H1 (cell line): ENCODE results near the gene IL7R. TPM values are rescaled to one million over a fixed set of nuclear protein-coding genes. Genes with fewer than 3 reads are reported as not detected.

Experiments
- CTCF ChIA-PET: fragments of 300-600 bp; sonication (Branson Sonifier 250); formaldehyde crosslinking; loops from one replicate; lab custom pipeline; 2021; ENCODE audit not compliant: partially characterized antibody; lab: Charles Lee
- POLR2A ChIA-PET: fragments of 300-600 bp; sonication (Branson Sonifier 250); formaldehyde crosslinking; loops from one replicate; lab custom pipeline; 2021; ENCODE audit warnings: inconsistent platforms; ENCODE audit not compliant: partially characterized antibody; lab: Charles Lee
- DNase-seq, 2 experiments: peaks; one replicate each; pipeline versions ENCODE4 v3.0.0 to v3.0.0-alpha.2; 2010 to 2022; ENCODE audit warnings: low spot score in 2 of 2, low read depth in 1 of 2, mixed read lengths in 1 of 2
- FAIRE-seq: peaks from 2 replicates; lab custom pipeline; 2011; peaks lifted over from hg19 to GRCh38; lab: Jason Lieb, UNC
- H2AFZ ChIP-seq: 2 replicates; pipeline ENCODE4 v1.8.1; 2012; ENCODE audit warnings: low read length, inconsistent platforms
- H2AK5ac ChIP-seq: 2 replicates; pipeline ENCODE4 v1.6.1; 2013; ENCODE audit warnings: low read depth, low read length
- H2BK120ac ChIP-seq: replicated peaks from 2 replicates; pipeline ENCODE3; 2013; ENCODE audit warnings: low read depth, low read length, inconsistent platforms
- H2BK12ac ChIP-seq: 2 replicates; pipeline ENCODE4 v1.6.1; 2013; ENCODE audit warnings: low read depth, low read length
- H2BK15ac ChIP-seq: 2 replicates; pipeline ENCODE4 v1.6.1; 2013; ENCODE audit warnings: low read length
- H2BK20ac ChIP-seq: 2 replicates; pipeline ENCODE4 v1.6.1; 2013; ENCODE audit warnings: low read length
- H2BK5ac ChIP-seq: 2 replicates; pipeline ENCODE4 v1.6.1; 2013; ENCODE audit warnings: low read depth, low read length
- H3K14ac ChIP-seq: 2 replicates; pipeline ENCODE4 v1.6.1; 2013; ENCODE audit warnings: inconsistent platforms; ENCODE audit not compliant: insufficient read length
- H3K18ac ChIP-seq: 2 replicates; pipeline ENCODE4 v1.6.1; 2013; ENCODE audit warnings: low read length; ENCODE audit errors: extremely low read depth
- H3K23ac ChIP-seq: 2 replicates; pipeline ENCODE4 v1.6.1; 2013; ENCODE audit warnings: inconsistent platforms; ENCODE audit not compliant: insufficient read length
- H3K23me2 ChIP-seq: 2 replicates; pipeline ENCODE4 v1.6.1; 2013; ENCODE audit warnings: low read depth, low read length
- H3K27ac ChIP-seq: 2 replicates; pipeline ENCODE4 v1.6.1; 2011; ENCODE audit warnings: low read depth, low read length, inconsistent platforms
- H3K27me3 ChIP-seq, 4 experiments: replicated peaks in 1 of 4; 1 replicate in 1 of 4; 2 replicates in 3 of 4; pipeline versions ENCODE4 v1.6.1 to v1.8.1; 2011 to 2013; ENCODE audit warnings: low read length in 3 of 4, mild to moderate bottlenecking in 3 of 4, inconsistent platforms in 2 of 4, mixed read lengths in 2 of 4, moderate library complexity in 1 of 4; ENCODE audit not compliant: control insufficient read depth in 3 of 4, insufficient read depth in 3 of 4; ENCODE audit errors: extremely low read depth in 1 of 4
- H3K36me3 ChIP-seq, 4 experiments: 2 replicates each; pipeline versions ENCODE4 v1.6.1 to v1.8.1; 2011 to 2013; ENCODE audit warnings: mild to moderate bottlenecking in 4 of 4, low read length in 3 of 4, moderate library complexity in 2 of 4, control low read depth in 1 of 4, inconsistent platforms in 1 of 4; ENCODE audit not compliant: insufficient read depth in 4 of 4, control insufficient read depth in 2 of 4
- H3K4ac ChIP-seq: replicated peaks from 2 replicates; pipeline ENCODE3; 2013; ENCODE audit warnings: low read length, low read depth, mixed read lengths, inconsistent platforms; ENCODE audit not compliant: insufficient read length
- H3K4me1 ChIP-seq, 4 experiments: replicated peaks in 1 of 4; 1 replicate in 1 of 4; 2 replicates in 3 of 4; pipeline versions ENCODE4 v1.6.1 to v1.8.1; 2011 to 2013; ENCODE audit warnings: low read length in 3 of 4, inconsistent platforms in 2 of 4, mixed read lengths in 1 of 4; ENCODE audit not compliant: insufficient read depth in 4 of 4, control insufficient read depth in 3 of 4
- H3K4me2 ChIP-seq, 2 experiments: 2 replicates each; pipeline versions ENCODE4 v1.6.1 to v1.8.1; 2011 to 2013; ENCODE audit warnings: low read depth in 2 of 2, low read length in 2 of 2, control low read depth in 1 of 2, inconsistent platforms in 1 of 2, mild to moderate bottlenecking in 1 of 2; ENCODE audit not compliant: insufficient read depth in 1 of 2
- H3K4me3 ChIP-seq, 4 experiments: fragments of 200-600, 300-600 bp in 1 of 4; sonication (generic), shearing (Covaris generic), sonication (Bioruptor Twin) in 1 of 4; 2 replicates each; pipeline versions ENCODE4 v1.5.1 to v1.8.1; 2011 to 2016; ENCODE audit warnings: low read length in 4 of 4, low read depth in 3 of 4, control low read depth in 2 of 4, inconsistent platforms in 2 of 4, mild to moderate bottlenecking in 2 of 4, mixed read lengths in 1 of 4, moderate library complexity in 1 of 4; ENCODE audit not compliant: insufficient read depth in 2 of 4; ENCODE audit errors: extremely low read depth in 1 of 4
- H3K56ac ChIP-seq: replicated peaks from 2 replicates; pipeline ENCODE3; 2013; ENCODE audit warnings: low read depth, mild to moderate bottlenecking, mixed read lengths, low read length, inconsistent platforms; ENCODE audit not compliant: insufficient read length
- H3K79me1 ChIP-seq: 2 replicates; pipeline ENCODE4 v1.6.1; 2013; ENCODE audit warnings: low read depth, low read length, control low read depth
- H3K79me2 ChIP-seq, 2 experiments: 2 replicates each; pipeline versions ENCODE4 v1.6.1 to v1.8.1; 2012 to 2013; ENCODE audit warnings: low read length in 2 of 2, mild to moderate bottlenecking in 2 of 2, inconsistent platforms in 1 of 2; ENCODE audit not compliant: insufficient read depth in 2 of 2, control insufficient read depth in 1 of 2
- H3K9ac ChIP-seq, 4 experiments: replicated peaks in 1 of 4; 1 replicate in 1 of 4; 2 replicates in 3 of 4; pipeline versions ENCODE4 v1.6.1 to v1.8.1; 2011 to 2013; ENCODE audit warnings: low read depth in 3 of 4, low read length in 3 of 4, control low read depth in 2 of 4, mild to moderate bottlenecking in 2 of 4, moderate library complexity in 2 of 4, inconsistent platforms in 1 of 4; ENCODE audit errors: extremely low read depth in 1 of 4
- H3K9me3 ChIP-seq, 2 experiments: 2 replicates each; pipeline versions ENCODE4 v1.6.1 to v1.8.1; 2012 to 2013; ENCODE audit warnings: mild to moderate bottlenecking in 2 of 2, moderate library complexity in 2 of 2, control low read depth in 1 of 2, inconsistent platforms in 1 of 2, low read depth in 1 of 2, low read length in 1 of 2, mixed read lengths in 1 of 2; ENCODE audit not compliant: insufficient read depth in 2 of 2
- H4K20me1 ChIP-seq, 2 experiments: replicated peaks in 1 of 2; 2 replicates each; pipeline versions ENCODE3 to v1.8.1; 2011 to 2013; ENCODE audit warnings: inconsistent platforms in 2 of 2, low read length in 2 of 2, mild to moderate bottlenecking in 1 of 2; ENCODE audit not compliant: insufficient read depth in 2 of 2, control insufficient read depth in 1 of 2
- H4K5ac ChIP-seq: 2 replicates; pipeline ENCODE4 v1.6.1; 2013; ENCODE audit warnings: low read length, low read depth, mixed read lengths, inconsistent platforms; ENCODE audit not compliant: insufficient read length
- H4K8ac ChIP-seq: 2 replicates; pipeline ENCODE4 v1.8.0; 2013; ENCODE audit warnings: mild to moderate bottlenecking, moderate library complexity, low read length, inconsistent platforms; ENCODE audit not compliant: insufficient read depth; ENCODE audit errors: extremely low read depth
- H4K91ac ChIP-seq: replicated peaks from 2 replicates; pipeline ENCODE3; 2013; ENCODE audit warnings: low read length, mixed read lengths, inconsistent platforms; ENCODE audit not compliant: insufficient read length
- ASH2L ChIP-seq: fragments of 200-600, 300-600 bp; sonication (generic); IDR thresholded peaks from one replicate; pipeline ENCODE4 v1.7.1; 2017; ENCODE audit warnings: low read length
- EGR1 ChIP-seq: IDR thresholded peaks from 2 replicates; pipeline ENCODE4 v1.6.1; 2011; ENCODE audit warnings: low read depth, low read length, borderline replicate concordance
- FOSL1 ChIP-seq: IDR thresholded peaks from 2 replicates; pipeline ENCODE4 v1.6.1; 2011; ENCODE audit warnings: mild to moderate bottlenecking, low read depth, low read length, moderate library complexity; ENCODE audit not compliant: insufficient read depth
- GTF2F1 ChIP-seq: IDR thresholded peaks from 2 replicates; pipeline ENCODE4 v1.6.1; 2012; ENCODE audit warnings: low read depth, low read length, improper control_type of control experiment, borderline replicate concordance
- JUN ChIP-seq: IDR thresholded peaks from 2 replicates; pipeline ENCODE4 v1.6.1; 2011; ENCODE audit warnings: low read depth, mild to moderate bottlenecking, improper control_type of control experiment, low read length
- PHF8 ChIP-seq: fragments of 200-600 bp; sonication (generic); conservative IDR thresholded peaks from 2 replicates; pipeline ENCODE4 v1.7.1; 2012; ENCODE audit warnings: low read depth, mild to moderate bottlenecking, inconsistent platforms, low read length, moderate library complexity
- RNF2 ChIP-seq: fragments of 200-900, 300-1000 bp; sonication (generic); IDR thresholded peaks from 2 replicates; pipeline ENCODE4 v1.7.1; 2016; ENCODE audit warnings: borderline replicate concordance, low read depth, mild to moderate bottlenecking, antibody characterized with exemption, low read length; ENCODE audit not compliant: poor library complexity, severe bottlenecking; ENCODE audit errors: missing control alignments
- SUZ12 ChIP-seq: fragments of 200-600 bp; sonication (generic); IDR thresholded peaks from 2 replicates; pipeline ENCODE4 v1.6.1; 2012; ENCODE audit warnings: mild to moderate bottlenecking, inconsistent platforms, low read length, moderate library complexity, mixed read lengths
- WGBS, 2 experiments: shearing (Covaris generic) in 1 of 2; methylation state at CpG; one replicate each; pipeline versions ENCODE4 v1.1.6 to v1.1.7; 2013 to 2015; ENCODE audit warnings: low lambda C conversion rate in 2 of 2, mixed read lengths in 2 of 2, inconsistent platforms in 1 of 2, low coverage in 1 of 2, missing lambda C conversion rate in 1 of 2; ENCODE audit not compliant: insufficient replicate concordance in 2 of 2, insufficient coverage in 1 of 2, insufficient read length in 1 of 2; ENCODE audit errors: extremely low coverage in 1 of 2, missing lambda C conversion rate in 1 of 2; 5-methylcytosine and 5-hydroxymethylcytosine counted together
- polyA plus RNA-seq, 7 experiments: library from polyadenylated mRNA; depleted of rRNA in 3 of 7; stranded (reverse) in 5 of 7; unstranded in 2 of 7; fragments of >200 nt in 5 of 7; fragments of 200-250 nt in 2 of 7; gene quantifications; 1 replicate in 5 of 7; 2 replicates in 1 of 7; 4 replicates in 1 of 7; pipeline versions ENCODE4 v1.2.1 to v1.2.3, GENCODE V29; 2011 to 2013; ENCODE audit warnings: missing spikeins in 2 of 7, mixed read lengths in 2 of 7
- total RNA-seq: library from RNA; stranded (reverse); fragmentation: NEBNext Ultra II Directional; extraction: Animal tissue kit (Norgen Biotek cat#: 25700); gene quantifications from 2 replicates; pipeline ENCODE4 v1.2.1, GENCODE V29; 2021

IL7R gene
- total and polyA plus RNA-seq, 2 of the 8 experiments (the other 6 are each of a cell fraction or from before 2014, with no cell fraction given), result not detected

DNA sequence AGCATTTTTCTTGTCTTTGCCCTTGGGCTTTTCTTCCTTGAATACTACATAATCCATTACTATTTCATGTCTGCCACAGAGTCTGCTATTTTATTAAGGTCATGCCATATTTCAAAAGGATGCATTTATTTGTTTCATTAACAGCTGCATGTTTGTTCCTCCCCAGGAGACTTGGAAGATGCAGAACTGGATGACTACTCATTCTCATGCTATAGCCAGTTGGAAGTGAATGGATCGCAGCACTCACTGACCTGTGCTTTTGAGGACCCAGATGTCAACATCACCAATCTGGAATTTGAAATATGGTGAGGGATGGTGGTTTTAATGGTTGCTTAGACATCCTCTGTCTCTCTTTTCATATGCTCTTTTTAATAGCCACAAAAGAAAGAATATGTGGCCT is 4.0 kb downstream of the IL7R start:
- Histone ChIP-seq H2AK5ac (no peak overlapping the region), H3K23ac (no peak overlapping the region), H3K14ac (no peak overlapping the region), H2BK12ac (no peak overlapping the region)
- TF ChIP-seq PHF8 (no peak), JUN (no peak), GTF2F1 (no peak), EGR1 (no peak), ASH2L (no peak), RNF2 (no peak), FOSL1 (no peak), SUZ12 (no peak)
- TF ChIP-seq, all 59 proteins: peak for 0
- H3K4me3 ChIP-seq, result no peak overlapping the region
- no peak overlapping the region for H3K56ac ChIP-seq
- no peaks in the 10 kb centered on the region for H3K27me3 ChIP-seq
- no peak overlapping the region for H4K8ac ChIP-seq
- H3K79me2 ChIP-seq, result no peaks in the 10 kb centered on the region
- no peak overlapping the region for H4K5ac ChIP-seq
- H3K4ac ChIP-seq, result no peak overlapping the region
- no peak overlapping the region for H2BK5ac ChIP-seq
- no peaks in the 10 kb centered on the region for H4K20me1 ChIP-seq
- POLR2A ChIA-PET, result no interaction called here
- no peak overlapping the region for H2BK15ac ChIP-seq
- H2BK120ac ChIP-seq, result no peak overlapping the region
- no peak for FAIRE-seq
- no peak overlapping the region for H3K9ac ChIP-seq
- no peak for DNase-seq
- H3K9me3 ChIP-seq, result no peaks in the 10 kb centered on the region
- no peaks in the 10 kb centered on the region for H3K23me2 ChIP-seq
- no peak overlapping the region for H3K27ac ChIP-seq
- H3K4me2 ChIP-seq, result no peak overlapping the region
- H3K4me1 ChIP-seq, result peaks cover 0 to 7% (median 2%) of the 10 kb centered on the region in 4 experiments; a peak in 3 of 7 replicates
- no peak overlapping the region for H4K91ac ChIP-seq
- H3K36me3 ChIP-seq, result no peaks in the 10 kb centered on the region; a peak in 1 of 8 replicates
- no peaks in the 10 kb centered on the region for H3K79me1 ChIP-seq
- no peak overlapping the region for H3K18ac ChIP-seq
- H2BK20ac ChIP-seq, result no peak overlapping the region
- CTCF ChIA-PET, result interaction anchor here (1.2 kb wide), 1 partner anchor 12 kb away, joined by 3 read pairs; no protein-coding TSS in a partner anchor
- 85% methylated on average over 1 of the region's 1 CpG; no CpG with 5 or more reads in 1 of the 2 experiments for WGBS, 2 experiments
- H2AFZ ChIP-seq, result no peak overlapping the region
